SK-N-SH (cell line): ENCODE results near the gene ACTL8.

Experiments used
- EP300 ChIP-seq, 2 experiments: IDR thresholded peaks; 2 replicates each; pipeline versions ENCODE4 v1.4.0 to v1.6.1; 2012; ENCODE audit warnings: borderline replicate concordance in 1 of 2, low read depth in 1 of 2, low read length in 1 of 2
- RFX5 ChIP-seq: IDR thresholded peaks from 2 replicates; pipeline ENCODE4 v1.6.1; 2012; ENCODE audit warnings: mild to moderate bottlenecking, improper control_type of control experiment, low read length
- SIN3A ChIP-seq: IDR thresholded peaks from 2 replicates; pipeline ENCODE4 v1.6.1; 2012; ENCODE audit warnings: low read depth, mild to moderate bottlenecking, low read length, moderate library complexity, borderline replicate concordance
- TF ChIP-seq, protein P1 (sequence below): fragments of 200-600 bp; sonication (generic); IDR thresholded peaks from 2 replicates; pipeline ENCODE4 v1.6.1; 2017; ENCODE audit warnings: antibody characterized with exemption, mild to moderate bottlenecking, moderate library complexity
- TF ChIP-seq, protein P2 (sequence below): IDR thresholded peaks from 2 replicates; pipeline ENCODE4 v1.4.0; 2012; ENCODE audit warnings: low read depth

- TF ChIP-seq, protein P1, sequence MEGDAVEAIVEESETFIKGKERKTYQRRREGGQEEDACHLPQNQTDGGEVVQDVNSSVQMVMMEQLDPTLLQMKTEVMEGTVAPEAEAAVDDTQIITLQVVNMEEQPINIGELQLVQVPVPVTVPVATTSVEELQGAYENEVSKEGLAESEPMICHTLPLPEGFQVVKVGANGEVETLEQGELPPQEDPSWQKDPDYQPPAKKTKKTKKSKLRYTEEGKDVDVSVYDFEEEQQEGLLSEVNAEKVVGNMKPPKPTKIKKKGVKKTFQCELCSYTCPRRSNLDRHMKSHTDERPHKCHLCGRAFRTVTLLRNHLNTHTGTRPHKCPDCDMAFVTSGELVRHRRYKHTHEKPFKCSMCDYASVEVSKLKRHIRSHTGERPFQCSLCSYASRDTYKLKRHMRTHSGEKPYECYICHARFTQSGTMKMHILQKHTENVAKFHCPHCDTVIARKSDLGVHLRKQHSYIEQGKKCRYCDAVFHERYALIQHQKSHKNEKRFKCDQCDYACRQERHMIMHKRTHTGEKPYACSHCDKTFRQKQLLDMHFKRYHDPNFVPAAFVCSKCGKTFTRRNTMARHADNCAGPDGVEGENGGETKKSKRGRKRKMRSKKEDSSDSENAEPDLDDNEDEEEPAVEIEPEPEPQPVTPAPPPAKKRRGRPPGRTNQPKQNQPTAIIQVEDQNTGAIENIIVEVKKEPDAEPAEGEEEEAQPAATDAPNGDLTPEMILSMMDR, result no peak
- TF ChIP-seq SIN3A, result no peak
- TF ChIP-seq EP300 (IDR thresholded peaks at IDR 0.05; ENCODE audit: borderline replicate concordance in 1 of 2, low read depth in 1 of 2, low read length in 1 of 2), result no peak
- TF ChIP-seq RFX5, result no peak
- TF ChIP-seq, protein P2, sequence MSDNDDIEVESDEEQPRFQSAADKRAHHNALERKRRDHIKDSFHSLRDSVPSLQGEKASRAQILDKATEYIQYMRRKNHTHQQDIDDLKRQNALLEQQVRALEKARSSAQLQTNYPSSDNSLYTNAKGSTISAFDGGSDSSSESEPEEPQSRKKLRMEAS, result no peak
Observed at GRCh38 chr1:17729909-17730308, 25.2 kb upstream of the ACTL8 start.
